ENCODE data around the gene MEST.
"Not testable (repeated sequence)": the region's sequence is repeated elsewhere in the genome, so short reads cannot be mapped to it uniquely, and the experiment has no call there.

Gene MEST

DNA sequence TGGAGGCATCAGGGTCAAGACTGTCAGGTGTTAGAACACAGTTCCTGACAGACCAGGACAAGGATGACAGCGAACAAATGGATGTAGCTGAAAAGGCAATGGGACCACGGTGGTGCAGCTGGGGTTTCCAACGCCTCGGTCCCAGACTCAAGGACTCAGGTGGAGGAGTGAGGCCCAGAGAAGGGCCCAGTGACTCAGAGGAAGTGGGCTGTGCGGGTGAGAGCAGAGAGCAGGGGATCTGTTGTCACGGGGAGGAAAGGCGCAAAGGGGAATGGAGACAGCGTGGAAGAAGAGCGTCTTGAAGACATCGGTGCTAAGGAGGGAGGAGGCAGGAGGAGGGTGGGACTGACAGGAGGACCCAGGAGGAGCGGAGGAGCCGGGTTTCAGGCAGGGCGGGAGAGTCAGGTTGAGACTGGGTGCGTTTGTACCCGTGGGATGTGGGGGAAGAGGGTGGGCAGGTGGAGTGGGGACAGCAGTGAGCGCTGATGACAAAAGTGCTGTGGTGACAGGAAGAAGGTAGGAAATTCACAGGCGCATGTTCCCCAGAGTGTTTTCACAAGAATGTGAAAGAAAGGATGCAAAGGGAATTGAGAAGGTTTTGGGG lies 36.0 kb downstream of the MEST start:
- not testable (repeated sequence) for DNase-seq

- no peak for DNase-seq
These were observed 37.5 kb downstream of the MEST start for GRCh38 chr7:130529417-130529816.

DNA sequence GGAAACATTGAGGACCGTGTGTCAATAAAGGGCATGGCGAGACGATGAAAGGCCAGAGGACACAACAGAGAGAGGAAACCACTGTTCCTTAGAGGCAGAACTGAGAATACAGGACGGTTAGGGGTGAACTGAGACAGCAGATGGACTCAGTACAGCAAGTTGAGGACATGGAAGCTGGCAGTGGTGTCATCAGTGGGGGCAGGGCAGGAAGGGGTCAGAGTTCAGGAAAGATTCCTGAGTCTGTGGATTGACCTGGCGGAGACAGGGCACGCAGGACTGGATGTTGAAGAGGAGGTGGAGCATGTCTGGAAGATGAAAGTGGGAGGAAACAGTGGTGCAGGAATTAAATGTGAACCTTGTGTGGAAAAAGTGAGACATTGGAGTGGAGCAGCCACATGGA lies 46.0 kb downstream of the MEST start:
- DNase-seq, result not testable (repeated sequence)

DNA sequence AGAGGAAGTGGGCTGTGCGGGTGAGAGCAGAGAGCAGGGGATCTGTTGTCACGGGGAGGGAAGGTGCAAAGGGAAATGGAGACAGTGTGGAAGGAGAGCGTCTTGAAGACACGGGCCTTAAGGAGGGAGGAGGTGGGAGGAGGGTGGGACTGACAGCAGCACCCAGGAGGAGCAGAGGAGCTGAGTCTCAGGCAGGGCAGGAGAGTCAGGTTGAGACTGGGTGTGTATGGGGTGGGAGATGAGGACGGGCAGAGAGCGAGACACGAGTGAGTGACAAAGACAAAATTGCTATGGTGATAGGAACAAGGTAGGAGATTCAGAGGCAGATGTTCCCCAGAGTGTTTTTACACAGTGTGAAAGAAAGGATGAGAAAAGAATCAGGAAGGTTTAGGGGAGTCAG lies 49.4 kb downstream of the MEST start:
- not testable (repeated sequence) for DNase-seq

DNA sequence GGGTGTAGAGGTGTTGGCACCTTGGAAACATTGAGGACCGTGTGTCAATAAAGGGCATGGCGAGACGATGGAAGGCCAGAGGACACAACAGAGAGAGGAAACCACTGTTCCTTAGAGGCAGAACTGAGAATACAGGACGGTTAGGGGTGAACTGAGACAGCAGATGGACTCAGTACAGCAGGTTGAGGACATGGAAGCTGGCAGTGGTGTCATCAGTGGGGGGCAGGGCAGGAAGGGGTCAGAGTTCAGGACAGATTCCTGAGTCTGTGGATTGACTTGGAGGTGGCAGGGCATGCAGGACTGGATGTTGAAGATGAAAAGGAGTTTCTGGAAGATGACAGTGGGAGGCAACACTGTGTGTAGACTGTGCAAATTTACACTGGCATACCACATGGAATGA lies 50.4 kb downstream of the MEST start:
- not testable (repeated sequence) for DNase-seq

DNA sequence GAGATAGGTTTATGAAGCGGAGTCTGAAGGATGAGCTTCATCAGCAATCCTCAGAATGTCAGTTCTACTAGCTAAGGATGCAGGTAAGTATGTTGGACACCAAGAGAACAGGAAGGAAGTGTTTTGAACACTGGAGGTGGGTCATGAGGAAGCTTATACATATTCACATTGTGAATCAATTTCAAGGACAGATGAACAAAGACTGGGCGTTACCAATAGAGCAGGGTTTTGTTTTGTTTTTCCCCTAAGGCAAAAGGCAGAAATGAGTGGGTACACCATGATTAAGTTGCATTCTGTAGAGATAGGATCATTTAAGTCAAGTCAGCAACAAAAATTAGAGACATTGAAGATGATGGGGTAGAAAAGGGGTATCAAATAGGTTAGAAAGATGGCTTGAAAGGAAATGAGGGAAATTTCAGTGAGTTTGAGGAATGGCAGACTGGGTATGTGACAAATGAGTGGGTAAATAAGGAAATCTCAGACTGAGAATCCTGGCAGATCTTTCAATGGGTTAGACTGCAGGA lies 51.7 kb downstream of the MEST start:
- no peak for DNase-seq

DNA sequence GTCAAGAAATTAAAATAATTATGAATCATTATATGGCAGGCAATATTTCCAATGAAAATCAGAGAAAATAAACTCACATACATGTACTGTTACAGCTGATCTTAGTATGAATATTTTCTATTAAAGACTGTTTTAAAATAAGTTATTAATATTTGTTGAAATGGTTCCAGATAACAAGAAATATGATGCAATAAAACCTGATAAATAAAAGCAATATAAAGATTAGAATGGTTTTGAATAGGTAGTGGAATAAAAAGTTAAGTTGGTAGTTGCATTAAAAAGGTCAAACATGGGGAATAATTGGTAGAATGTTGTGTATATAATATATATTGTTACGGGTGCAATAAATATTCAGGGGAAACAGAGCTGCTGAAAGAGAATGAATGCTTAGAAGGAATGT lies 52.5 kb downstream of the MEST start:
- DNase-seq, result no peak

- DNase-seq, result no peak
These were observed 61.6 kb downstream of the MEST start for GRCh38 chr7:130553398-130554029.

DNA sequence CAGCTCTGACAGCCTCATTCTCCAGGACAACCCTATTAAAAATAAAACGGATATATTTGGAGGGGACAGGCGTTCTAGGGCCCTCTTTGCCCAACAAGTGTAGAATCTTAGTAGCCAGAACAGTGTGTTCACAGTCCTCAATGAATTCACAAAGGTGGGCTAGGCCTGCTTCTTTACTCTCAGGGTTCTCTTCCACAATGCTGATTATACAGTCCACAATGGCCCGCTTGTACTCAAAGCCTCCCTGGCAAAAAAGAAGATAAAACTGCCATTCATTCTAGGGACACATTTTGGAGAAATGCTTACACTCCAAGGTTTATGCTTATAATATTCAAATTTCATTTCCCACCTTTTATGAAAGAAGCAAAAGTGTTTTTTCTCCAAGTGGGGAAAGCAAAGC lies 62.6 kb downstream of the MEST start:
- DNase-seq, result no peak
